KMS-11 (cell line): Measurements from ENCODE around the gene GRAMD2B.
"Not testable (repeated sequence)": the region's sequence is repeated elsewhere in the genome, so short reads cannot be mapped to it uniquely, and the experiment has no call there.

Source experiments
- H2AFZ ChIP-seq: fragments of 200-600 bp; sonication (generic); 2 replicates; pipeline ENCODE4 v1.6.1; 2016; ENCODE audit warnings: antibody characterized with exemption, mixed run types, low read depth
- H3K27ac ChIP-seq: fragments of 200-600 bp; sonication (generic); 2 replicates; pipeline ENCODE4 v1.6.1; 2016; ENCODE audit warnings: mild to moderate bottlenecking, mixed run types
- H3K27me3 ChIP-seq: fragments of 200-600 bp; sonication (generic); 2 replicates; pipeline ENCODE4 v1.6.1; 2017; ENCODE audit warnings: mild to moderate bottlenecking, low read depth, mixed run types, moderate library complexity; ENCODE audit not compliant: insufficient read depth
- H3K36me3 ChIP-seq: fragments of 200-600 bp; sonication (generic); 2 replicates; pipeline ENCODE4 v1.6.1; 2017; ENCODE audit warnings: mild to moderate bottlenecking, mixed run types; ENCODE audit not compliant: insufficient read depth
- H3K4me1 ChIP-seq: fragments of 200-600 bp; sonication (generic); 2 replicates; pipeline ENCODE4 v1.6.1; 2016; ENCODE audit warnings: mild to moderate bottlenecking, low read depth, mixed run types; ENCODE audit not compliant: poor library complexity, severe bottlenecking
- H3K4me2 ChIP-seq: fragments of 200-600 bp; sonication (generic); 2 replicates; pipeline ENCODE4 v1.7.0; 2016; ENCODE audit warnings: mild to moderate bottlenecking, mixed run types
- H3K4me3 ChIP-seq: fragments of 200-600 bp; sonication (generic); IDR thresholded peaks from 2 replicates; pipeline ENCODE4 v1.6.1; 2017; ENCODE audit warnings: low read depth, low read length, mixed read lengths; ENCODE audit not compliant: insufficient read depth
- H3K79me2 ChIP-seq: fragments of 200-600 bp; sonication (generic); 2 replicates; pipeline ENCODE4 v1.6.1; 2016; ENCODE audit warnings: low read depth, mixed run types; ENCODE audit not compliant: insufficient read depth
- H3K9ac ChIP-seq: fragments of 200-600 bp; sonication (generic); 2 replicates; pipeline ENCODE4 v1.6.1; 2016; ENCODE audit warnings: mild to moderate bottlenecking, mixed run types
- H4K20me1 ChIP-seq: fragments of 200-600 bp; sonication (generic); 2 replicates; pipeline ENCODE4 v1.6.1; 2016; ENCODE audit warnings: mild to moderate bottlenecking, mixed run types; ENCODE audit not compliant: insufficient read depth
- TF ChIP-seq, protein P1 (sequence below): fragments of 200-600 bp; sonication (generic); conservative IDR thresholded peaks from 2 replicates; pipeline ENCODE4 v1.6.1; 2017; ENCODE audit warnings: low read depth, mild to moderate bottlenecking, antibody characterized with exemption, low read length, moderate library complexity, mixed read lengths

The GRAMD2B gene, protein sequence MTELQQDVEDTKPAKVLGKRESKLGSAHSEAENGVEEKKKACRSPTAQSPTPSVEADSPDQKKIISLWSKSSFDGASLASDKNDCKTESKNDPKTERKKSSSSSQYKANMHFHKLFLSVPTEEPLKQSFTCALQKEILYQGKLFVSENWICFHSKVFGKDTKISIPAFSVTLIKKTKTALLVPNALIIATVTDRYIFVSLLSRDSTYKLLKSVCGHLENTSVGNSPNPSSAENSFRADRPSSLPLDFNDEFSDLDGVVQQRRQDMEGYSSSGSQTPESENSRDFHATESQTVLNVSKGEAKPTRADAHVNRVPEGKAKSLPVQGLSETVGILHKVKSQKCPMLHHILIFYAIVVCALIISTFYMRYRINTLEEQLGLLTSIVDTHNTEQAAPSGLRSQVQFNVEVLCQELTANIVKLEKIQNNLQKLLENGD

GRCh38 chr5:126422994-126423788 is at the start of gene GRAMD2B:
Gene GRAMD2B, plus strand, starts transcription at chr5:126423409. Its CDS starts 198 bp downstream, at chr5:126423607.
- Histone ChIP-seq H3K4me1 (no peaks in the 10 kb centered on the region), H3K4me3 (no peak within 1 kb of the TSS), H3K9ac (no peak within 1 kb of the TSS), H2AFZ (no peak within 1 kb of the TSS), H3K4me2 (no peak within 1 kb of the TSS), H3K36me3 (no peaks in the 10 kb centered on the region), H3K79me2 (no peaks in the 10 kb centered on the region), H4K20me1 (no peaks in the 10 kb centered on the region), H3K27ac (no peak within 1 kb of the TSS), H3K27me3 (no peaks in the 10 kb centered on the region)
- TF ChIP-seq, protein P1, sequence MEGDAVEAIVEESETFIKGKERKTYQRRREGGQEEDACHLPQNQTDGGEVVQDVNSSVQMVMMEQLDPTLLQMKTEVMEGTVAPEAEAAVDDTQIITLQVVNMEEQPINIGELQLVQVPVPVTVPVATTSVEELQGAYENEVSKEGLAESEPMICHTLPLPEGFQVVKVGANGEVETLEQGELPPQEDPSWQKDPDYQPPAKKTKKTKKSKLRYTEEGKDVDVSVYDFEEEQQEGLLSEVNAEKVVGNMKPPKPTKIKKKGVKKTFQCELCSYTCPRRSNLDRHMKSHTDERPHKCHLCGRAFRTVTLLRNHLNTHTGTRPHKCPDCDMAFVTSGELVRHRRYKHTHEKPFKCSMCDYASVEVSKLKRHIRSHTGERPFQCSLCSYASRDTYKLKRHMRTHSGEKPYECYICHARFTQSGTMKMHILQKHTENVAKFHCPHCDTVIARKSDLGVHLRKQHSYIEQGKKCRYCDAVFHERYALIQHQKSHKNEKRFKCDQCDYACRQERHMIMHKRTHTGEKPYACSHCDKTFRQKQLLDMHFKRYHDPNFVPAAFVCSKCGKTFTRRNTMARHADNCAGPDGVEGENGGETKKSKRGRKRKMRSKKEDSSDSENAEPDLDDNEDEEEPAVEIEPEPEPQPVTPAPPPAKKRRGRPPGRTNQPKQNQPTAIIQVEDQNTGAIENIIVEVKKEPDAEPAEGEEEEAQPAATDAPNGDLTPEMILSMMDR, result no peak

DNA sequence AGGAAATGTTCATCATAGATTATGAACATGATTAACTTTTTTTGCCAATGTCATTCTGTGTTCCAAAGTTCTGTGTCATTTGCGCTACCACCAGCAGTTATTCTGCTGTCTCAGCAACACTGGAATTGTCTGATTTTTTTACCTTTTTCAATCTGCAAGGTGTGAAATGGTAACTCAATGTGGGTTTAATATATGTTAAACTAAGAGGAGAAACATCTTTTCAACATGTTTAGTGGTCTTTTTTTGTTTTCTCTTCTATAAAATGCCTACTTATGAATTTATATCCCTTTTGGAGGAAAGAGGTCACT is 49.1 kb upstream of the GRAMD2B start:
- H3K4me3 ChIP-seq, result no peak overlapping the region
- H3K79me2 ChIP-seq, result no peaks in the 10 kb centered on the region
- H4K20me1 ChIP-seq, result no peaks in the 10 kb centered on the region
- H3K27ac ChIP-seq, result no peak overlapping the region
- TF ChIP-seq, protein P1, result no peak
- no peaks in the 10 kb centered on the region for H3K27me3 ChIP-seq
- H3K4me2 ChIP-seq, result no peak overlapping the region
- no peak overlapping the region for H2AFZ ChIP-seq
- H3K9ac ChIP-seq, result no peak overlapping the region
- no peaks in the 10 kb centered on the region for H3K4me1 ChIP-seq
- no peaks in the 10 kb centered on the region for H3K36me3 ChIP-seq

DNA sequence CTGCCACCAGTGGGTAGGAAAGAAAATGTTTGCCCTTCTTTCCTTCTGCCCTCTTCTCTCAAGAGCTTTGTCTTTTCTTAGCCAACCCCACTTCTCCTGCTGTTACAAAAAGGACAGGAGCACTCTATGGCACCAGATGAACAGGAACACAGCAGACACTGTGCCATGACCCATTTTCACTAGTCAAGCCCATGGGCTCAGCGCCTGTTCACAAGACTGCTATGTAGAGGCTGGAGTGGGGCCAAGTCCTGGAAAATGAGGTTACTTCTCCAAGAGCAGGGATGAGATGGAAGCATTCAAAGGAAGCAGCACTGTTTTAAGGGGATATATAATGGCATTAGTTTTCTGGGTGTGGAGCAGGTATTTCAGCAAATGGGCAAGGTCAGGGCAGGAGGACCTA is 46.8 kb upstream of the GRAMD2B start:
- H3K4me3 ChIP-seq, result no peak overlapping the region
- no peak overlapping the region for H3K27ac ChIP-seq
- no peaks in the 10 kb centered on the region for H4K20me1 ChIP-seq
- H3K9ac ChIP-seq, result no peak overlapping the region
- no peaks in the 10 kb centered on the region for H3K27me3 ChIP-seq
- TF ChIP-seq, protein P1, result no peak
- no peak overlapping the region for H3K4me2 ChIP-seq
- no peak overlapping the region for H2AFZ ChIP-seq
- no peaks in the 10 kb centered on the region for H3K4me1 ChIP-seq
- H3K79me2 ChIP-seq, result no peaks in the 10 kb centered on the region
- H3K36me3 ChIP-seq, result no peaks in the 10 kb centered on the region

DNA sequence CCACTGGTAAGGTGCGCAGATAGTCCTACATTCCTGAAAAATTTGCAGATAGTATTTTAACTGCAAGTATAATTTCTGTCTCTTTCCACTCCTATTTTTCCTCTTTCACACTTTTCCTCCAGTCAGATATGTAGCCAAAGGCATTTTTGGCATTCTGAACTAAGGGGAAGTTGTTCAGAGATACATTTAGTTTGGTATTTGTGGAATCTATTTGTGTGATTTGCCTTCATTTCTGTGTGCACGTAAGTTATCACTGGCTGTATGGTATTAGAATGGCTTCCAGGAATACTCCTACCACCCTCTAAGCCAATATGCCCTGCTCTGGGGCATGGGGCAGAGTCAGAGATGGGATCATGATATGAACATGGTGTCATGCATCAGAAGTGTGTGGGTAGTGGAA is 45.8 kb upstream of the GRAMD2B start:
- H2AFZ ChIP-seq, result no peak overlapping the region
- no peaks in the 10 kb centered on the region for H3K27me3 ChIP-seq
- H3K4me2 ChIP-seq, result no peak overlapping the region
- H3K36me3 ChIP-seq, result no peaks in the 10 kb centered on the region
- H3K9ac ChIP-seq, result no peak overlapping the region
- TF ChIP-seq, protein P1, result no peak
- no peak overlapping the region for H3K27ac ChIP-seq
- no peaks in the 10 kb centered on the region for H3K79me2 ChIP-seq
- no peaks in the 10 kb centered on the region for H3K4me1 ChIP-seq
- H3K4me3 ChIP-seq, result no peak overlapping the region
- H4K20me1 ChIP-seq, result no peaks in the 10 kb centered on the region

DNA sequence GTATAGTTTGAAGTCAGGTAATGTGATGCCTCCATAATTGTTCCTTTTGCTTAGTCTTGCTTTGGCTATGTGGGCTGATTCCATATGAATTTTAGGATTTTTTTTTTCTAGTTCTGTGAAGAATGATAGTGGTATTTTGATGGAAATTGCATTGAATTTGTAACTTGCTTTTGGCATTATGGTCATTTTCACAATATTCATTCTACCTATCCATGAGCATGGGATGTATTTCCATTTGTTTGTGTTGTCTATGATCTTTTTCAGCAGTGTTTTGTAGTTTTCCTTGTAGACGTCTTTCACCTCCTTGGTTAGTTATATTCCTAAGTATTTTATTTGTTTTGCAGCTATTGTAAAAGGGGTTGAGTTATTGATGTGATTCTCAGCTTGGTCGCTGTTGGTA is 42.9 kb upstream of the GRAMD2B start:
- H3K4me2 ChIP-seq, H3K4me1 ChIP-seq, H4K20me1 ChIP-seq, H2AFZ ChIP-seq, H3K79me2 ChIP-seq, H3K9ac ChIP-seq, H3K36me3 ChIP-seq, H3K4me3 ChIP-seq, H3K27me3 ChIP-seq, H3K27ac ChIP-seq: not testable (repeated sequence)
